Iris pigment epithelial cell (primary cell): ENCODE measurements around the gene FAM83F.
A peak's percentile ranks its signal among the peaks of the same experiment; 100 is the strongest.
"Not testable (repeated sequence)": the region's sequence is repeated elsewhere in the genome, so short reads cannot be mapped to it uniquely, and the experiment has no call there.

Source experiments
- DNase-seq: peaks from one replicate; pipeline ENCODE4 v3.0.0-alpha.2; 2011; ENCODE audit warnings: low read depth

The FAM83F gene

DNA sequence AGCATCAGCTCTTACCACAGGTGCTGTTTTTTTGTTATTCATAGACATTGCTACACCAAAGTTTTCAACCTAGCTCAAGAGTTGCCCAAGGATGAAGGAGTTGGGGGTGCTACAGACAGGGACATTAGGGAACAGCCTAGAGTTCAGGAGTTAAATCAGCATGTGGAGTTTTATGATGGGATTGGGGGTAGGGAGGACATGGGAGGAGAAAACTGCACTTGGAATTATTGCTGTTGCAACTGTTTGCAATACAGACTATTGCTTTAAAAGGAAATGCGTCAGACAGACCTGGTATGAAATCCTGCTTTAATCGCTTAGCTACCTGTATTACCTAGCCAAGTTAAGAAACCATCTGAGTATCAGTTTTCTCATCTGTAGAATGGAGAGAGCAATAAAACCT, 28.3 kb upstream of the FAM83F start:
- DNase-seq, result no peak

DNA sequence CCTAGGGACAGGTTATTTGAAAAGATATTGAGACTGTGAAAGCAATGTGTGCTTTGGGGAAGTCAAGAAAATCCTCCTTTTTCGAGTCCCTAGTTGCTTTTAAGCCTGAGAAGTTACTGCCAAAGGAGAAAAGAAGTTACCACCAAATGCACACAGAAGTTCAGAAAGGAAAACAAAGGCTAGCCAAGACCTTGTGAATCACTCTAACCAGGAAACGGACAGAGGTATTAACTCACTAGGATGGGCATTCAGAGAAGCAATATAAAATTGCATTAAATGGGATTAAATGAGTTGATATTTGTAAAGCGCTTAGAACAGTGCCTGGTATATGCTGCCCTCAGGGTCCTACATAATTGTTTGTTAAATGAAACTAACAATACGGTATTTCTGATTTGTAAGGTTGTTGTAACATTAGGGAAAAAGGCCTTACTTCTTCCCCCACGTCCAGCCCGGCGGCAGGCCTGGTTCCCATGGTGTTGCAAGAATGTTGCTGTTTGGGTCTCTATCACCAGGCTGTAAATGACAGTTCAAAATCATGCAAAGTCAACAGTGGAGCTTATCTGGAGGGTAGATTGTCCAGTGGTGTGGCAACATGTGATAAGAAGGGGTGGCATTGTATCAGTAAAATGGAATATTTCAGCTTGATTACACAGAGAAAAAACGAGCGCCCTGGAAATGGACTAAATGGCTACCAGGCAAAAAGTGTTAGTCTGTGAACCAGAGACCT, 27.5 kb upstream of the FAM83F start:
- DNase-seq, result peak; percentile 82

DNA sequence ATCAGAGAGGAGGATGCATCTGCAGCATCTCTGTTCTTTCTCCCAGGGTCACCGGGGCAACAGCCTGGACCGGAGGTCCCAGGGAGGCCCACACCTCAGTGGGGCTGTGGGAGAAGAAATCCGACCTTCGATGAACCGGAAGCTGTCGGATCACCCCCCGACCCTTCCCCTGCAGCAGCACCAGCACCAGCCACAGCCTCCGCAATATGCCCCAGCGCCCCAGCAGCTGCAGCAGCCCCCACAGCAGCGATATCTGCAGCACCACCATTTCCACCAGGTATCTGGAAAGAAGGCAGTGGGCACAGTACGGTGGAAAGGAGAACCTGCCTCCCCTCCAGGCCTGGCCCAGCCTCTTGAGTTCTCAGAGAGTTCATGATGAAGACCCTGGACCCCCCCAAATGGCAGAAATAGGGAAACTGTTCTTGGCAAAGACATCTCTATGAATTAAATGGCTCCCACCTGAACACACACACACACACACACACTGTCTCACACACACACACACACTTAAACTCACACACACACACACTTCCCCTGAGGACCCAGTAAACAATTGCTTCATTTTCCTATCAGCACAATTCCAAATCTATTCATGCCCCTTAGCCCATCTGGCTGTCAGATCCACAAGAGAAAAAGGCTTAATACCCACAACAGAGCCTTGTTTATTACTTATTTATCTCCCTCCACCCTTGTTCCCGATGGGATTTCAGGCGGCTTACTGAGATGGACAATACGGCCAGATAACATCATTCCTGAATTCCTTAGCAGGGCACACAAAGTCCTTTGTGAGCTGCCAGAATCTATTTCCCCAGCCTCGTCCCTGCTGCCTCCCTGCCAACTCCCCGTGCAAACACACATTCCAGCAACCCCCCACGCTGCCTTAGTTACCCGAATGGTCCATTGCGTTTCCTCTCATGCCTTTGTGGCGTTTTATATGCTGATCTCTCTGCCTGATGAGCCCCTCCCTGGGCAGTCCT, 26.5 kb upstream of the FAM83F start:
- DNase-seq, result no peak

DNA sequence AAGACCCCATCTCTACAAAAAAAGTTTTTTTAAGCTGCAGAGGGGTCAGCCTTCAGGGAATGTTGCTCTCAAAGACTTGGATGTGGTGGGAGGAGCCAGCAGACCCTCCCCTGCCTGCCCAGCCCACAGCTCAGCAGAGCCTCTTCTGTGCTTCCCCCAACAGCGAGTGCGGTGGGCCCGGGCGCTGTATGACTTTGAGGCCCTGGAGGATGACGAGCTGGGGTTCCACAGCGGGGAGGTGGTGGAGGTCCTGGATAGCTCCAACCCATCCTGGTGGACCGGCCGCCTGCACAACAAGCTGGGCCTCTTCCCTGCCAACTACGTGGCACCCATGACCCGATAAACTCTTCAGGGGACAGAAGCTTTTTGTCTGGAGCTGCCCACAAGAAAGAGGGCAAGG, 24.0 kb upstream of the FAM83F start:
- no peak for DNase-seq

DNA sequence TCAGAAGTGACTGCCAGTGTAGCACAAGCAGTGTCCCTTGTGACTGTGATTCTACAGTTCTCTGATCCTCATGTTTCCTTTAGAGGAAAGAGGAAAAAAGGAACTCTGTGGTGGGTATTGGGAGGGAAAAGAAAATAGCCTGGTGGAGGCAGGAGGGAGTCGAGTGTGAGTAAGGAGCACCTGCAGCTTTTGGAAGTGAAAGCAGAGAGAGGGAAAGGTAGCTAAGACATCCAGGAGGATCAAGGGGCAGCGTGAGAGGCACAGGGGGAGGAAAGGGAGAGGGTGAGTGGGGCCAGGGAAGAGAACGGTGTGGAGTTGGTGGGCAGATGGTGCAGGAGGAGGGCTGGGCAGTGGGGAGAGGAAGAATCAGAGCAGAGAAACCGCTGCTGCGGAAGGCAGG, 22.1 kb upstream of the FAM83F start:
- no peak for DNase-seq

DNA sequence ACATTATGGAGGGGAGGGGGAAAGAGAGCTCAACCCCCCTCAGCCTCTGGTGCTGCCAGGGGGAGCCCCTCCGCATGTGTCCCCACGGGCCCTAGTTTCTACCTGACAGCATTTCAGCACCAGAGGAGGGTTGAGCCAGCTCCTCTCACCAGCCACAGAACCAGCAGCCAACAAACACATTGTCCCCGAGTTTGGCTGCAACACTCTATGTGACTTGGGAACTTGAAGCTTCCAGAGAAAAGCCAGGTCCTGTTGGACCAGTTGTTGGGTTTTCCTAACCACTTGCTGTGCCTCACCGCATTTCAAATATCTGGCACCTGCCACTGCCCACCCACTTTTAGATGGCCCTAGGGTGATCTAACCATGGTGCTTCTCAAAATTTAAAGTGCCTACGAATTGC, 21.1 kb upstream of the FAM83F start:
- no peak for DNase-seq

DNA sequence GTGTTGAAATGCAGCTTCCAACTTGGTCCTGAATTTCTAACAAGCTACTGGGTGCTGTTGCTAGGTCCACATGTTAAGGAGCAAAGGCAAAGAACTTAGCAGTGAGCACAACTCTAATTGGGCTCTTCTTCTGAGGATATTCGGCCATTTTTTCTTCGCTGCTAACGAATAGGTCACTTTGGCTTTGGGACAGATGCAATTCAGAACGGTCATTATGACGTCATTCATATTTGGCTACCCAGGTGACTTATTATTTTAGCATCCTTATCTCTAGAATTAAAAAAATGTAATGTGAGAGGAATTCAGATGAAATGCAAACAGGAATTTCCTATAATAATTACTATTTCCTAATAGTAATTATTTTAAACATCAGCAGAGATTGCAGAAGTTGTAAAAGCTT, 20.7 kb upstream of the FAM83F start:
- DNase-seq, result no peak

DNA sequence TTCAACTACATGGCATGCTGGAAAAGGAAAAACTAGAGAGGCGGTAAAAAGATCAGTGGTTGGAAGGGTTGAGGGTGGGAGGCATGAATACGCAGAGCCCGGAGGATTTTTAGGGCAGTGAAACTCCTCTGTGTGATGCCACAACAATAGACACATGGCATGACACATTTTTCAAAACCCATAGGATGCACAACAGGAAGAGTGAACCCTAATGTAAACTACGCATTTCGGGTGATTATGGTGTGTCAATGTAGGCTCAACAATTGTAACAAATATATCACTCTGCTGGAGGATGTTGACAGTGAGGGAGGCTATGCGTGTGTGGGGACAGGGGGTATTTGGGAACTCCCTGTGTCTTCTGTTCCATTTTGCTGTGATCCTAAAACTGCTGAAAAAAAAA, 15.7 kb upstream of the FAM83F start:
- no peak for DNase-seq

DNA sequence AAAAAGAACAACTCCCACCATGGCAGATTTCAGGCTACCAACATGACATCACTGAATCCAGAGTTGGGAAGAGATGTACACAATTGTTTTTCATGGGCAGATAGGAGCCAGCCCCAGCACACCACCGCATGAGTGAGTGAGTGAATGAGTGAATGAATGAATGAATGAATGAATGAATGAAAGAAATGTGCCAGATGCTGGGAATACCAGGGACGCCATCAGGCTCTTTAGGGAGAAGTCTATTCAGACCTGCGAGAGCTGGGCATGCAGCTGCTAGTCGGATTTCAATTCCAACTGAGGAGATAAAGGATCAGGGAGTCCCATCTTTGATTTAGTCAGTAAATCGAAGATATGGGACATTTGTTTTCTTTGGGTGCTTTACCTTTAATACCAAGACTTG, 15.3 kb upstream of the FAM83F start:
- DNase-seq, result no peak

DNA sequence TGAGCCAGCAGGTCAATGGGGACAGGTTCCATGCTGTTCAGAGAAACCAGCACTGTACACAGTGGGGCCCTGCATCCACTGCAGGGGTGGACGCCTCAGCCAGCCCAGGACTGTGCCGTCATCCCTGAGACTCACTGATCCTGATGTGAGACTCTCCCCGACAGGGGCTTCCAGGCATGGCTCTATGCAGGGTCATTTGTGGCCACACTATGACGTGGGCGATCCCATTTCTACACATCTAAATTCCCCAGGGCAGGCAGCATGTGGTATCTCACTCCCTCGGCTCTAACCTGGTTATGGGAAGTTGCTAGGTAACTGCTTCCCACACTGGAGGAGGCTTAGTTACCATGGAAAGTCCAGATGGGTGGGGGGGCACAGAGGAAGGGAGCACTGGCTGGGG, 14.2 kb upstream of the FAM83F start:
- no peak for DNase-seq

DNA sequence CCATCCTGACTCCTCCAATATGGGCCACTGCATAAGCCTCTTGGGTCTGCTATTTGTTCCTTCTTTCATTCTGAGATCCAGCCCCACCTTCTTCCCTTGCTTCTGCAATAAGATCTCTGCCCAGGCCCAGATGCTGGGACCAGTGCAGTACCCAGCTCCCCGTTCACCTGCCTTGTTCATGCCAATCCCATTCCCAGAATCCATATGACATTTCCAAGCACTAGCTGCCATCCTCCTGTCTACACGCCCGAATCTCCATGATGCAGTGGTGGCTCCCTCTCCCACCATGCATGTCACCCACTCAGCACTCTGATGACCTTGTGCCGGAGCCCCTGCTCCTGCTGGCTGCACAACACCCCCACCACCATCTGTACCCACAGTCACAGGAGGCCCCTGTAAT, 11.4 kb upstream of the FAM83F start:
- DNase-seq, result no peak

DNA sequence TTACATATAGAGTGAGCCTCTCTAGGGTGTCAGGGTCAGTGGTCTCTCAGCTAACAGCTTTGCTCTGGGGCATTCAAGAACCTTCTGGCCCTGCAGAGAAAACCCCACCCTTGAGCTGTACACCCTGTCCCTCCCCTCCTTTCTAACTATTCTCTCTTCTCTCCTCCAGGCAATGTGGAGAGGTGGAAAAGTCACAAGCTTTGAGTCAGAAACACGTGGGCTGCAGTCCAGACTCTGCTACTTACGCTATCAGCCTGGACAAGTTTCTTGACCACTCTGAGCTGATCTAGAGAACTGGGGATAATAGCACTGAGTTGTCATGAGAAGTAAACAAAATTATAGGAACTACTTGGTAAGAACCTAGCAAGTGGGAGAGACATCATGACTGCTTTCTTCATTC, 10.7 kb upstream of the FAM83F start:
- peak; percentile 84 for DNase-seq

DNA sequence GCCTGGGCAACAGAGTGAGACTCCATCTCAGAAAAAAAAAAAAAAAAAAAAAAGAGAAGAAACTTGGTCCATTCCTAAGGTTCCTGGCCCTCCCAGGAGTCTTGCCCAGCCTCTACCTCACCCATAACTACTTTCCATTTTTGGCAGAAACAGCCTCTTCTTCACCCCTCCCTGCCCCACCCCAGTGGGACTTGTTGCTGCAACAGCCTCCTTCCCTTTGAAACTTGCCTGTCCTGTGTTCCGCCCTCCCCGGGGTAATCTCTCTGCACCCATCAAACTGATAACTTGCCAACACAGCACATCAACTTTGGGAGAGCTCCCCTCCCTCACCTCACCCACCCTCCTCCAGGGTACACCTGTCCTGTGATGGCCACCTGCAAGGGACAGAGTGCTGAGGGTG, 10.0 kb upstream of the FAM83F start:
- no peak for DNase-seq

DNA sequence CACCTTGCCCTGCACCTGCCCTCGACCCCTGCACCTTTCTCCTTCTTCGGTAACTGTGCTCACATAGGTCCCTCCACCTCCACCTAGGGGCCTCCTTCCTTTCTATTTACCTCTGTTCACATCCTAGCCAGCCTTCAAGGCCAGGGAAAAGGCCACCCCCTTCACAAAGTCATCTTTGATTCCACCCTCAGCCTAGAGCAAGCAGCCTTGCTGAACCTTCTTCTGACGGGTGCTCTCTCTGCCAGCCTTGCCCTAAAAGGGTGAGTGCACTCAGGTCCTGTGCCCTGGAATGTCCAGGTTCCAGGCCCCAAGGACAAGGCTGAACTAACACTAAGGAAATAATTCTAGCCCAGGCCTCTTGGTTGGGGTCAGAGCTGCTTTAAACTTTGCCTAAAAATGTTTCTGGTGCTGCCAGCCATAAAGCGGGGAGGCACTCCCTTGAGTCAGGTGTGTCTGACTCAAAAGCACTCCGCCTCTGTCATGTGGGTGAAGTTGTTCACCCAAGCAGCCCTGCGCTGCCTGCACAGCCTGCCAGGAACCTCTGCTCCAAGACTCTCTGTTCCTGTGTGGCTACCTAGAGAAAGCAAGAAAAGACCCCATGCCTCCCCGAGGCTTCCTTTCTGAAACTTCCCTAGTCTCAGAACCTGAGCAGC, 9.2 kb upstream of the FAM83F start:
- no peak for DNase-seq

DNA sequence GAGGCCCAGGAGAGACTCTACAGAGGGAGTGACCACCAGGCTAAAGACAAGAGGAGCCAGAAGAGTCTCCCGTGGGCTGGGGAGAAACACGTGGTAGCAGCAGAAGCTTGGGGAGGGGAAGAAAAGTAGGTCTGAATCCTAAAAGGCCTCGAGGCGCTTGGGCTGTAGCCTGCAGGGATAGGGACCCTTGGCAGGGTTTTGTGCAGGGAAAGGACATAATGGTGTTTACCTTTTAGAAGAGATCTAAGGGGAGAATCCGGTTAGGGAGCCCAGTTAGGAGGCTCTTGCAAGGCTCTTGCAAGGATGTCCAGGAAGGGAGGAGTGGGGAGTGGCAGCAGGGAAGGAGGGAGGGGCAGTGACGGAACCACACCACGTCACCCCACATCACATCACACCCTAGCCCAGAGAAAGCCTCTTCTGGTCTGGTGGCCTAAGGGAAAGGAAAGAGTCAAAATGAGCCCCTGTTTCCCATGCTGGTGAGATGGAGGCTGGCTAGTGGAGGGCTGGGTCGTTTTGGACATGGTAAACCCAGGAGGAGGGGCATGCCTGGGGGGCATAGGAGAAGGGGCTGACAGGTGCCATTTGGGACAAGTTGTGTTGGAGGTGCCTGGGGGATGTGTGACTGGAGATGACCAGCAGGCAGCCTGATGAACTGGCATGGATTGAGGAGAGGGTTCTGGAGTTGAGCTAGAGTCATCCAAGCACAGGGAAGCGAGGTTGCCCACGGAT, 6.2 kb upstream of the FAM83F start:
- no peak for DNase-seq

DNA sequence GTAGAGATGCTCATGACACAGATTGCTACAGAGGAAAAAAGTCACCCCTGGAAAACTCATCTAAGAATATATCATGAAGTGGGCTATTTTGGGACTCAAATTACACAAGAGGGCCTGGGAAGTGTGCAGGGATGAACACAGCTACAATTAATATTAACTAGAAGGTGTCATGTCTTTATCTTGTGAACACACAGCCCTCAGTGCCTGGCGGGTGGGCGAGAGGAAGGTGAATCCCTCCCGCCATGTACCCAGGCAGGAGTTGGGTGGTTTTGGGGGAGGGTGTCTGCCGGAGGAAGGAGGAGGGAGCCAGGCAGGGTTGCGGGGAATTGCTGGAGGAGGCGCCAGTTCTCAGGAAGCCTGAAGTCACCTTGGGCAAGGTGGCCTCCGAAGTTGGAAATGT, 5.1 kb upstream of the FAM83F start:
- no peak for DNase-seq

DNA sequence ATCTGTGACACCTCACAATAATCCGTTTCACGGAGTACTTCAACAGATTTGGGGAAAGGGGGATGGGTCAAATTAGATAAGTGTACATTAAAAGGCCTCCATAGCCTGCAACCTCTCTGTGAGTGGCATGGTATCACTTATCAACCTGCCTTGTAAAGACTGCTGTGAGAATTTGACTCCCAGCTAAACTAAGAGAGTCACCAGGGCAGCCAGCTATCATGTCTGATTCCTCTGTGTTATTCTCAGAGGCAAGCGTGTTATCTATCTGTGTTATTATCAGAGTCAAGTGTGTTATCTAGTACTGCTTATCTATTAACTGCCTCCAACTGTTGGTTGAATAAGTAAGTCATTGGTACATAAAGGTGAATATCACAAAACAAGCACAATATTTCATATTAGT, 4.1 kb upstream of the FAM83F start:
- DNase-seq, result no peak

DNA sequence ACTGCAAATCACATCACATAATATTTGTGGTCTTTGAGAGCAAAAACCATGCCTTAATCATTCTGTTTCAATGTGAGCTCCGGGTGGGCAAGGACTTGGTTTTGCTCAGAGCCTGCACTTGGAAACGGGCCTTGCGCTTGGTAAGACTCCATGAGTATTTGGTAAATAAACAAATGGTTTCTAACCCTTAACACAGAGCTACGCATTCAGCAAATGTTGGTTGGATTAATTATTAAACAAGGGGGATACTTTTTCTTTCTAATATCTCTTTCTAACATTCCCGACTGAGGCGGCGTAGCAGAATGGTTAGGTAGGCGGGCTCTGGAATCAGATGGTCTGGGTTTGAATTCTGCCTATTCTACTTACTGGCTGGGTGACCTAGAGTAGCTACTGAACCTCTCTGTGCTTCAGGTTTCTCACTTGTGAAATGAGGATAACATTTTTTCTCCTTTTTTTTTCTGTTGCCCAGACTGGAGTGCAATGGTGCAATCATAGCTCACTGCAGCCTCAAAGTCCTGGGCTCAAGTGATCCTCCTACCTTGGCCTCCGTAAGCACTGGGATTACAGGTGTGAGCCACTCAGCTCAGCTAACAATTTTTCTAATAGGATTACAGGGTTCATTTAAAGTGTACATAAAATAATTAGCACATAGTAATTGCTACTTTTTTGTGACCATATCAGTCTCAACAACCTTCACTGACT, 3.4 kb upstream of the FAM83F start:
- DNase-seq, result no peak

DNA sequence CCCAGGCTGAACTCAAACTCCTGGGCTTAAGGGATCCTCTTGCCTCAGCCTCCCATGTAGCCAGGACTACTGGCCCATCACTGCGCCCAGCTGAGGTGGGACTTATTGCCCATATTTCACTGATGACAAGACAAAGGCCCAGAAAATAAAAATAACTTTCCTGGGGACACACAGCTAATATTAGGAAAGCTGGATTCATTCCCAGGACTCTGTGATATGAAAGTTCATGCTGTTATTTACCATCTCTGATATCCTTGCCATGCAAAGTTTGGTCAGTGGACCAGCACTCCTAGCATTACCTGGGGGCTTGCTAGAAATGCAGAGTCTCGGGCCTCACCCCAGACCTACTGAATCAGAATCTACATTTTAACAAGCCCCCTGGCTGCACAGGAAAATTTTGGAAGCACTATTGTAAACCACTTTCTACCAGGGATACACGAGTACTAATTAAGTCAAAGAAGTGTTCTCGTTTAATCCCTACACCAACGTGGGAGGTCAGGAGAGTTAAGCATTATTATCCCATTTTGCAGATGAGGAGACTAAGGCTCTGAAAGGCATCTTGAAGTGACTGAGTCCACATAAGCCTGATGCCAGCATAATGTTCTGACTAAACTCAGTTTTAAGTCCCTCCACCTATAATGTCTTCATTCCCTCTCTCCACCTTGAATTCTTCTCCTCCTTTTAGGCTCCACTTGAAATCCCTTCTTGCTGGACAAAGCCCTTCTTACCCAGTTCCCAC, 2.5 kb upstream of the FAM83F start:
- DNase-seq, result no peak

DNA sequence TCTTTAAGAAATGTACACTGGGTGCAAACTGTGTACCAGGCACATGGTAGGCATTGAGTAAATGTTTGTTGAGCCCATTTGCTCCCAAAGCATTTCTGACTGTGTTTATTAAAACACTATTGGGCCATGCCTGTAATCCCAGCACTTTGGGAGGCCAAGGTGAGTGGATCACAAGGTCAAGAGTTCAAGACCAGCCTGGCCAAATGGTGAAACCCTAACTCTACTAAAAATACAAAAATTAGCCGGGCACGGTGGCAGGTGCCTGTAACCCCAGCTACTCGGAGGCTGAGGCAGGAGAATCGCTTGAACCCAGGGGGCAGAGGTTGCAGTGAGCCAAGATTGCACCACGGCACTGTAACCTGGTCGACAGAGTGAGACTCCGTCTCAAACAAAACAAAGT, 1.9 kb upstream of the FAM83F start:
- DNase-seq, result not testable (repeated sequence)

DNA sequence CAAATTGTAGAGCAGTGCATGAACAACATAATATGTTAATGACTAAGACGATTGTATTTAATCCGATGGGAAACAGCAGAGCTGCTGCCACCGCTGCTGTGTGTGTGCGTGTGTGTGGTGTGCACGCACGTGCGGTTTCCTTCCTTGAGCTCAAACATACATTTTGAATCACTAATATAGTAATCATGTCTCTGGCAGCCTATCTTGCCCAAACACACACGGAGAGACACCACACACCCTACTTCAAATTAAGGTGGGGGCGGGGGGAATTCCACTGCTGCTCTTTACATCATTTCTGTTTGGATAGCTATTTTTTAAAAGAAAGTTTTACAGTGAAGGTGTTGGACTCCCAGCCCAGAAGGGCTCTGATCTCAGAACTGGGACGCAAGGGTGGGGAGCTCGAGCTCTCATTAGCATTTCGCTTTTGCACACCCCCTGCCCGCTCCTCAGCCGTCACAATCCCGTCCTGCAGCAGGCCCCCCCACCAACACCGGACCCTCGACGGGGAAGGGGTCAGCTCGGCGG, 651 bp upstream of the FAM83F start:
- DNase-seq, result no peak
